ENCODE measurements around the gene SSBP4.

DNA sequence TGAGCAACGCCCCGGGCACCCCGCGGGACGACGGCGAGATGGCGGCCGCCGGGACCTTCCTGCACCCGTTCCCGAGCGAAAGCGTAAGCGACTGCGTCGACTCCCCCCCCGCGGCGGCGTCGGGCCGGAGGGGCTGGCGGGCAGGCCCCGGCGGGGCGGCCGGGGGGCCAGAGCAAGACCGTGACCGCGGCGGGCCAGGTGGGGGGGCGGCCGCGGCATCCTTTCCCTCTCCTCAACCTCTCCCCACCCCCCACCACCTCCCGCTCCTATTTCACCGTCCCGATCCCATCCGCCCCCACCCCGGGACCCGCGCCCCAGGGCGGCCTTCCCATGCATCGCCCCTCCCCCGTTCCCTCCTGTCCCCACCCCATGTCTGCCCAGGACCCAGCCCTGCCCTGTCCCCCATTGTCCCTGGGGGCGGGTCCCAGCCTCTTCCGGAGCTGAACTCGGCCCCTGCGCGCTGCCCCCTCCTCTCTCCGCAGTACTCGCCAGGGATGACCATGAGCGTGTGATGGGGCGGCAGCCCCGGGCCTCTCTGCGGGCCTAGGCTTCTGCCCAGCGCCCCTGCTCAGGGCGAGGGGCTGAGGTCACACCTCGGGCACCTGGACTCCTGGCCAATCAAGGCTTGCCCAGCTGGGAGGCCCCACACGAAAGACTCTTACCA is 14.7 kb downstream of the SSBP4 start:
- TF ChIP-seq, protein P1, sequence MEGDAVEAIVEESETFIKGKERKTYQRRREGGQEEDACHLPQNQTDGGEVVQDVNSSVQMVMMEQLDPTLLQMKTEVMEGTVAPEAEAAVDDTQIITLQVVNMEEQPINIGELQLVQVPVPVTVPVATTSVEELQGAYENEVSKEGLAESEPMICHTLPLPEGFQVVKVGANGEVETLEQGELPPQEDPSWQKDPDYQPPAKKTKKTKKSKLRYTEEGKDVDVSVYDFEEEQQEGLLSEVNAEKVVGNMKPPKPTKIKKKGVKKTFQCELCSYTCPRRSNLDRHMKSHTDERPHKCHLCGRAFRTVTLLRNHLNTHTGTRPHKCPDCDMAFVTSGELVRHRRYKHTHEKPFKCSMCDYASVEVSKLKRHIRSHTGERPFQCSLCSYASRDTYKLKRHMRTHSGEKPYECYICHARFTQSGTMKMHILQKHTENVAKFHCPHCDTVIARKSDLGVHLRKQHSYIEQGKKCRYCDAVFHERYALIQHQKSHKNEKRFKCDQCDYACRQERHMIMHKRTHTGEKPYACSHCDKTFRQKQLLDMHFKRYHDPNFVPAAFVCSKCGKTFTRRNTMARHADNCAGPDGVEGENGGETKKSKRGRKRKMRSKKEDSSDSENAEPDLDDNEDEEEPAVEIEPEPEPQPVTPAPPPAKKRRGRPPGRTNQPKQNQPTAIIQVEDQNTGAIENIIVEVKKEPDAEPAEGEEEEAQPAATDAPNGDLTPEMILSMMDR (IDR thresholded peaks at IDR 0.05; ENCODE audit: insufficient read depth, low read depth, low read length) = no peak
- no peak for TF ChIP-seq EZH2 (IDR thresholded peaks at IDR 0.05; ENCODE audit: insufficient read depth, low read length)

Measured in astrocyte (in vitro differentiated cells and primary cell).